ENCODE data around the gene ARID1B. TPM values are rescaled to one million over a fixed set of nuclear protein-coding genes. Genes with fewer than 3 reads are reported as not detected.

The ARID1B gene
- total and polyA plus RNA-seq, 2 of the 13 experiments (the other 11 are each of a cell fraction or from before 2014, with no cell fraction given) = 20.1 to 32.6 TPM

DNA sequence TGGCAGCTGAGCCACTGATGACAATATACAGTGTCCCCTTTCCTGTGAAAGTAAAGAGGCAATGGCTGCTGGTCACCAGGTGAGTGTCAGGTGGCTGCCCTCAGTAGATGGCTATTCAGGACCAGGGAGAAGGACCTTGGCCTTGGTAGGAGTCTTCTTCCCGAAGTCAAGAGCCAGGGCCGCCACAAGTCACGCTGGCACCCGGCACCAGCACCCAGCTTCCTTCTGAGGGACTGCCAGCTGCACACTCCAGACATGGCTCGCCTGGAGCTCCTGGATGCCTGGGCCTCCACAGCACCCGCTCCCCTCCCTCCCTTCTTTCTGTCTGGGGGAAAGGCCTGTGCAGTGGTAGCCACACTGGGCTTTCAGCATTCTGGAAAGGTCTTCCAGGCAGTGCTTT, 419.2 kb downstream of the ARID1B start:
- ATAC-seq (no peak), DNase-seq (ENCODE audit: low spot score) (no peak), FAIRE-seq (no peak)
- H2AFZ ChIP-seq (ENCODE audit: low read length) = no peak overlapping the region
- H3K27ac ChIP-seq (ENCODE audit: extremely low read length, insufficient read depth, low read length) = no peak overlapping the region
- peaks cover 27 to 76% of the 10 kb centered on the region in 2 experiments for H3K36me3 ChIP-seq (replicated peaks in 1 of 2; ENCODE audit: control insufficient read depth in 1 of 2, insufficient read depth in 2 of 2, low read length in 2 of 2)
- intact Hi-C loops (cut with micrococcal nuclease; ENCODE audit: unreplicated experiment) = no loop called here
- no peaks in the 10 kb centered on the region for H3K79me2 ChIP-seq (ENCODE audit: insufficient read depth, low read length)
- TF ChIP-seq, protein P1, sequence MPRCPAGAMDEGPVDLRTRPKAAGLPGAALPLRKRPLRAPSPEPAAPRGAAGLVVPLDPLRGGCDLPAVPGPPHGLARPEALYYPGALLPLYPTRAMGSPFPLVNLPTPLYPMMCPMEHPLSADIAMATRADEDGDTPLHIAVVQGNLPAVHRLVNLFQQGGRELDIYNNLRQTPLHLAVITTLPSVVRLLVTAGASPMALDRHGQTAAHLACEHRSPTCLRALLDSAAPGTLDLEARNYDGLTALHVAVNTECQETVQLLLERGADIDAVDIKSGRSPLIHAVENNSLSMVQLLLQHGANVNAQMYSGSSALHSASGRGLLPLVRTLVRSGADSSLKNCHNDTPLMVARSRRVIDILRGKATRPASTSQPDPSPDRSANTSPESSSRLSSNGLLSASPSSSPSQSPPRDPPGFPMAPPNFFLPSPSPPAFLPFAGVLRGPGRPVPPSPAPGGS (CRISPR knock-in tag; IDR thresholded peaks at IDR 0.05) = no peak
- TF ChIP-seq ZNF264 (CRISPR knock-in tag; IDR thresholded peaks at IDR 0.05) (no peak), ZNF510 (CRISPR knock-in tag; IDR thresholded peaks at IDR 0.05; ENCODE audit: low read depth) (no peak), ZNF790 (CRISPR knock-in tag; IDR thresholded peaks at IDR 0.05; ENCODE audit: borderline replicate concordance) (no peak), SALL2 (CRISPR knock-in tag; IDR thresholded peaks at IDR 0.05) (no peak), RAD21 (CRISPR knock-in tag; IDR thresholded peaks at IDR 0.05) (no peak), ZNF652 (CRISPR knock-in tag; IDR thresholded peaks at IDR 0.05; ENCODE audit: borderline replicate concordance, low read depth) (no peak), SNAI1 (CRISPR knock-in tag; IDR thresholded peaks at IDR 0.05; ENCODE audit: borderline replicate concordance) (no peak)
- TF ChIP-seq, protein P2, sequence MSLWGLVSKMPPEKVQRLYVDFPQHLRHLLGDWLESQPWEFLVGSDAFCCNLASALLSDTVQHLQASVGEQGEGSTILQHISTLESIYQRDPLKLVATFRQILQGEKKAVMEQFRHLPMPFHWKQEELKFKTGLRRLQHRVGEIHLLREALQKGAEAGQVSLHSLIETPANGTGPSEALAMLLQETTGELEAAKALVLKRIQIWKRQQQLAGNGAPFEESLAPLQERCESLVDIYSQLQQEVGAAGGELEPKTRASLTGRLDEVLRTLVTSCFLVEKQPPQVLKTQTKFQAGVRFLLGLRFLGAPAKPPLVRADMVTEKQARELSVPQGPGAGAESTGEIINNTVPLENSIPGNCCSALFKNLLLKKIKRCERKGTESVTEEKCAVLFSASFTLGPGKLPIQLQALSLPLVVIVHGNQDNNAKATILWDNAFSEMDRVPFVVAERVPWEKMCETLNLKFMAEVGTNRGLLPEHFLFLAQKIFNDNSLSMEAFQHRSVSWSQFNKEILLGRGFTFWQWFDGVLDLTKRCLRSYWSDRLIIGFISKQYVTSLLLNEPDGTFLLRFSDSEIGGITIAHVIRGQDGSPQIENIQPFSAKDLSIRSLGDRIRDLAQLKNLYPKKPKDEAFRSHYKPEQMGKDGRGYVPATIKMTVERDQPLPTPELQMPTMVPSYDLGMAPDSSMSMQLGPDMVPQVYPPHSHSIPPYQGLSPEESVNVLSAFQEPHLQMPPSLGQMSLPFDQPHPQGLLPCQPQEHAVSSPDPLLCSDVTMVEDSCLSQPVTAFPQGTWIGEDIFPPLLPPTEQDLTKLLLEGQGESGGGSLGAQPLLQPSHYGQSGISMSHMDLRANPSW (CRISPR knock-in tag; IDR thresholded peaks at IDR 0.05; ENCODE audit: borderline replicate concordance) = no peak
- H3K27me3 ChIP-seq (ENCODE audit: control insufficient read depth in 1 of 2, insufficient read depth in 2 of 2, low read length in 2 of 2) = no peaks in the 10 kb centered on the region
- CTCF ChIA-PET (ENCODE audit: low intra/inter-chr PET ratio, low total read pairs) = no interaction called here
- WGBS (ENCODE audit: low lambda C conversion rate) = 100% methylated on average over 4 of the region's 6 CpGs
- H3K9ac ChIP-seq (ENCODE audit: insufficient read depth, low read depth, low read length) = no peak overlapping the region
- no peaks in the 10 kb centered on the region for H3K4me1 ChIP-seq (ENCODE audit: insufficient read depth, low read length)
- H4K20me1 ChIP-seq (ENCODE audit: insufficient read depth, low read length) = no peaks in the 10 kb centered on the region
- POLR2A ChIA-PET = no interaction called here
- in situ Hi-C loops (cut with HindIII; ENCODE audit: extremely low pct_ligation_motif_present, low pct_unique_long_range_greater_than_20kb) = loop anchor here (25.0 kb wide), 1 partner anchor 634 kb away; no protein-coding TSS in a partner anchor
- no peaks in the 10 kb centered on the region for H3K9me3 ChIP-seq (ENCODE audit: low read length)
- H3K4me2 ChIP-seq (ENCODE audit: low read depth, low read length) = no peak overlapping the region
- BruUV-seq (replicated peaks) = no TSS peak
- no peak overlapping the region for H3K4me3 ChIP-seq (replicated peaks in 1 of 3; ENCODE audit: insufficient read depth in 1 of 3, low read depth in 2 of 3, low read length in 3 of 3)
